Ascending aorta (tissue), 2 donors: ENCODE results near the gene CARNS1. TPM values are rescaled to one million over a fixed set of nuclear protein-coding genes. Genes with fewer than 3 reads are reported as not detected.
"Not testable (repeated sequence)": the region's sequence is repeated elsewhere in the genome, so short reads cannot be mapped to it uniquely, and the experiment has no call there.

ENCODE experiments used
- DNase-seq, 2 donors: peaks; one replicate each; pipeline ENCODE4 v3.0.0-alpha.2; 2019; ENCODE audit warnings: low spot score in 2 of 2
- H3K27ac ChIP-seq, 2 donors: fragments of 200-600 bp; sonication (generic); one replicate each; pipeline ENCODE4 v1.5.1; 2016 to 2017; ENCODE audit warnings: mild to moderate bottlenecking in 1 of 2
- H3K27me3 ChIP-seq: fragments of 200-600 bp; sonication (generic); one replicate; pipeline ENCODE4 v1.5.1; 2017
- H3K36me3 ChIP-seq, 2 donors: fragments of 200-600 bp; sonication (generic); one replicate each; pipeline ENCODE4 v1.5.1; 2016
- H3K4me1 ChIP-seq, 2 donors: fragments of 200-600 bp; sonication (generic); one replicate each; pipeline ENCODE4 v1.5.1; 2016 to 2017; ENCODE audit warnings: mild to moderate bottlenecking in 1 of 2
- H3K4me3 ChIP-seq, 2 donors: fragments of 200-600 bp; sonication (generic); one replicate each; pipeline ENCODE4 v1.5.1; 2016 to 2017; ENCODE audit warnings: mild to moderate bottlenecking in 1 of 2
- H3K9me3 ChIP-seq, 2 donors: fragments of 200-600 bp; sonication (generic); one replicate each; pipeline ENCODE4 v1.5.1; 2016
- intact Hi-C: fragments of 100-400 bp; cut with DNase I; formaldehyde crosslinking; loops from one replicate; pipeline ENCODE4 v1.15.1; 2023
- total RNA-seq: library from RNA; depleted of rRNA; stranded (reverse); fragments of >200 nt; gene quantifications from one replicate; pipeline ENCODE4 v1.1.0, GENCODE V29; 2016
- TF ChIP-seq, protein P1 (sequence below), 3 experiments: fragments of 200-600 bp in 2 of 3; fragments of 450-650 bp in 1 of 3; sonication (generic) in 2 of 3; IDR thresholded peaks; one replicate each; pipeline ENCODE4 v1.5.1; 2016 to 2019; ENCODE audit warnings: antibody characterized with exemption in 3 of 3, mild to moderate bottlenecking in 1 of 3, moderate library complexity in 1 of 3

Gene CARNS1
- total RNA-seq, 1 donor from 2014 or later: 6.0 TPM

DNA sequence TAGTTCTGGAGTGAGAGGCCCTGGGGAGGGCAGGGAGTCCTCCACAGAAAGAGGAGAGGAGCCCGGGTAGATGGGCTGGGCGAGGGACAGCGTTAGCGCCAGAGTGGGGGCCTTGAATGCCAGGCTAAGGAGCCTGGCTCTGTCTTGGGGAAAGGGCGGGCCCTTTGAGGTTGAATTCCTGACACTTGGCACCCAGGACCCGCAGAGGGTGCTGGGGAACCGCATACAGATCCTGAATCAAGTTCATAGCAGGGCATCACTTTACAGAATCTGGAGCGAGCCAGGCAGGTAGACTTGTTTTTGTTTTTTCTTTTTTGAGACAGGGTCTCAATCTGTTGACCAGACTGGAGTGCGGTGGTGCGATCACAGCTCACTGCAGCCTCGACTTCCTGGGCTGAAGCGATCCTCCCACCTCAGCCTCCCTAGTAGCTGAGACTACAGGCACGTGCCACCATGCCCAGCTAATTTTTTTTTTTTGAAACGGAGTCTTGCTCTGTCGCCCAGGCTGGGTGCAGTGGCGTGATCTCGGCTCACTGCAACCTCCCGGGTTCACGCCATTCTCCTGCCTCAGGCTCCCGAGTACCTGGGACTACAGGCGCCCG lies 6.1 kb downstream of the CARNS1 start:
- H3K27ac ChIP-seq: peak overlapping the region; percentile 90 to 98
- TF ChIP-seq, protein P1, sequence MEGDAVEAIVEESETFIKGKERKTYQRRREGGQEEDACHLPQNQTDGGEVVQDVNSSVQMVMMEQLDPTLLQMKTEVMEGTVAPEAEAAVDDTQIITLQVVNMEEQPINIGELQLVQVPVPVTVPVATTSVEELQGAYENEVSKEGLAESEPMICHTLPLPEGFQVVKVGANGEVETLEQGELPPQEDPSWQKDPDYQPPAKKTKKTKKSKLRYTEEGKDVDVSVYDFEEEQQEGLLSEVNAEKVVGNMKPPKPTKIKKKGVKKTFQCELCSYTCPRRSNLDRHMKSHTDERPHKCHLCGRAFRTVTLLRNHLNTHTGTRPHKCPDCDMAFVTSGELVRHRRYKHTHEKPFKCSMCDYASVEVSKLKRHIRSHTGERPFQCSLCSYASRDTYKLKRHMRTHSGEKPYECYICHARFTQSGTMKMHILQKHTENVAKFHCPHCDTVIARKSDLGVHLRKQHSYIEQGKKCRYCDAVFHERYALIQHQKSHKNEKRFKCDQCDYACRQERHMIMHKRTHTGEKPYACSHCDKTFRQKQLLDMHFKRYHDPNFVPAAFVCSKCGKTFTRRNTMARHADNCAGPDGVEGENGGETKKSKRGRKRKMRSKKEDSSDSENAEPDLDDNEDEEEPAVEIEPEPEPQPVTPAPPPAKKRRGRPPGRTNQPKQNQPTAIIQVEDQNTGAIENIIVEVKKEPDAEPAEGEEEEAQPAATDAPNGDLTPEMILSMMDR (IDR thresholded peaks at IDR 0.05): no peak
- intact Hi-C loops: loop anchor here (2.0 kb wide), 1 partner anchor 19 kb away; no protein-coding TSS in a partner anchor

DNA sequence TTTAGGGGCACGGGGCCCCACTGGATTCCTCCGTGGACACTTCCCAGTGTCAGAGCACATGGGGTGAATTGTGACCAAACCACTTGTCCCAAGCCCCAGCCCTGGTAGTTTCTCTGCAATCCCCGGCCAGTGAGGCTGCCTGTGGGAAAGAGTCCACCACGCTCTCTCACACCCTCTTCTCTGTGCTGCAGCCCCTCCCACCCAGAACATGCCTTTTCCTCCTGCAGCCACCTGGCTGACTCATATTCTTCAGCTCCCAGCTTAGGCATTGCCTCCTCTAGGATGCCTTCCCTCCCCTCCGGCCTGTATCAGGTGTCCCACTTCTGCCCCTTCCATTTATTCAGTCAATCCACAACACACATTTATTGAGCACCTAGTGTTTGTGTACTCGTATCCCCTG lies 7.4 kb downstream of the CARNS1 start:
- DNase-seq: no peak
- Histone ChIP-seq H3K36me3 (no peaks in the 10 kb centered on the region), H3K9me3 (no peaks in the 10 kb centered on the region), H3K4me3 (no peak overlapping the region), H3K27ac (no peak overlapping the region), H3K27me3 (no peaks in the 10 kb centered on the region), H3K4me1 (peaks cover 9 to 33% of the 10 kb centered on the region in 2 donors)
- TF ChIP-seq, protein P1 (IDR thresholded peaks at IDR 0.05): no peak
- intact Hi-C loops: no loop called here

More for the DNA sequence above, 6.1 kb downstream of the CARNS1 start:
- Histone ChIP-seq H3K36me3 (no peaks in the 10 kb centered on the region), H3K4me1 (peaks cover 9 to 40% of the 10 kb centered on the region in 2 donors), H3K9me3 (no peaks in the 10 kb centered on the region), H3K27me3 (no peaks in the 10 kb centered on the region), H3K4me3 (peak overlapping the region; percentile 75 to 90)
- no peak for DNase-seq

DNA sequence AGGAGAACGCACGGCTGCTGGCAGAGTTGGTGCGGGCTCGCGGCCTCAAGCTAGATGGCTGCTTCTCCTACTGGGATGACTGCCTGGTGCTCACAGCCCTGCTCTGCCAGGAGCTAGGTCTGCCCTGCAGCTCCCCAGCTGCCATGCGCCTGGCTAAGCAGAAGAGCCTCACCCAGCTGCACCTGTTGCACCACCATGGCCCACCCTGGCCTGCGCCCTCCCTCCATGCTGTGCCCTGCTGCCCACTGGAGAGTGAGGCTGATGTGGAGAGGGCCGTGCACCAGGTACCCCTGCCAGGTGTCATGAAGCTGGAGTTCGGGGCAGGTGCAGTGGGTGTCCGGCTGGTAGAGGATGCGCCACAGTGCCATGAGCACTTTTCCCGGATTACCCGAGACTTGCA lies 8.0 kb downstream of the CARNS1 start:
- no peaks in the 10 kb centered on the region for H3K9me3 ChIP-seq
- no peak overlapping the region for H3K4me3 ChIP-seq
- no peaks in the 10 kb centered on the region for H3K36me3 ChIP-seq
- intact Hi-C loops: no loop called here
- TF ChIP-seq, protein P1 (IDR thresholded peaks at IDR 0.05): no peak
- H3K4me1 ChIP-seq: peaks cover 9 to 28% of the 10 kb centered on the region in 2 donors
- DNase-seq: no peak
- no peak overlapping the region for H3K27ac ChIP-seq
- no peaks in the 10 kb centered on the region for H3K27me3 ChIP-seq

DNA sequence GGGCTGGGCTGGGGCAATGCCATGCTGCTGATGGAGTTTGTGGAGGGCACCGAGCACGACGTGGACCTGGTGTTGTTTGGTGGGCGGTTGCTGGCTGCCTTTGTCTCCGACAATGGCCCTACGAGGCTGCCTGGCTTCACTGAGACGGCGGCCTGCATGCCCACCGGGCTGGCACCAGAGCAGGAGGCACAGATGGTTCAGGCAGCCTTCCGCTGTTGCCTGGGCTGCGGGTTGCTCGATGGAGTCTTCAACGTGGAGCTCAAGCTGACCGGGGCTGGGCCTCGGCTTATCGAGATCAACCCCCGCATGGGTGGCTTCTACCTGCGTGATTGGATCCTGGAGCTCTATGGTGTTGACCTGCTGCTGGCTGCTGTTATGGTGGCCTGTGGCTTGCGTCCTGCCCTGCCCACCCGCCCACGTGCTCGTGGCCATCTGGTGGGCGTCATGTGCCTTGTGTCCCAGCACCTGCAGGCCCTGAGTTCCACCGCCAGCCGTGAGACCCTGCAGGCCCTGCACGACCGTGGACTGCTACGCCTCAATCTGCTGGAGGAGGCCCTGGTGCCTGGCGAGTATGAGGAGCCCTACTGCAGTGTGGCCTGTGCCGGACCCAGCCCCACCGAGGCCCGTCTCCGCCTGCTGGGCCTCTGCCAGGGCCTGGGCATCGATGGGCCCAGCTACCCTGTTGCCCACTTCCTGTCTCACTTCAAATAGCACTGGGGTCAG lies 8.6 kb downstream of the CARNS1 start:
- Histone ChIP-seq H3K4me3 (no peak overlapping the region), H3K27ac (no peak overlapping the region), H3K9me3 (no peaks in the 10 kb centered on the region), H3K36me3 (no peaks in the 10 kb centered on the region), H3K27me3 (no peaks in the 10 kb centered on the region), H3K4me1 (peaks cover 9 to 25% of the 10 kb centered on the region in 2 donors)
- intact Hi-C loops: no loop called here
- DNase-seq: no peak
- TF ChIP-seq, protein P1 (IDR thresholded peaks at IDR 0.05): no peak

DNA sequence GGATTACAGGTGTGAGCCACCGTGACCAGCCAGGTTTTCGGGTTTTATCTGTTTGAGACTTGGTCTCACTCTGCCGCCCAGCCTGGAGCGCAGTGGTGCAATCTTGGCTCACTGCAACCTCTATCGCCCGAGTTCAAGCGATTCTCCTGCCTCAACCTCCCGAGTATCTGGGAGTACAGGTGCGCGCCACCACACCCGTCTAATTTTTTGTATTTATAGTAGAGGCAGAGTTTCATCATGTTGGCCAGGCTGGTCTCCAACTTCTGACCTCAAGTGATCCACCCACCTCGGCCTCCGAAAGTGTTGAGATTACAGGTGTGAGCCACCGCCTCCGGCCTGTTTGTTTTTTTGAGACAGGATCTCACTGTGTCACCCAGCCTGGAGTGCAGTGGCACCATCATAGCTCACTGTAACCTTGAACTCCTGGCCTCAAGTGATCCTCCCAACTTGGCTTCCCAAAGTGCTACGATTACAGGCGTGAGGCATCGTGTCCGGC lies 11.9 kb downstream of the CARNS1 start:
- intact Hi-C loops: loop anchor here (5.0 kb wide), 1 partner anchor 35 kb away; the partner anchor contains the start of gene RAD9A
- Histone ChIP-seq H3K4me3 (peak overlapping the region; percentile 75 to 94), H3K36me3 (peaks cover 10 to 21% of the 10 kb centered on the region in 2 donors)

More for the DNA sequence above, 11.9 kb downstream of the CARNS1 start:
- H3K4me1 ChIP-seq: peaks cover 6 to 16% of the 10 kb centered on the region in 2 donors
- H3K27me3 ChIP-seq, DNase-seq, H3K9me3 ChIP-seq: not testable (repeated sequence)
- H3K27ac ChIP-seq: peak overlapping the region; percentile 61 to 80
